ENCODE results near the gene ZGPAT.

GRCh38 chr20:63748934-63749270 is 41.1 kb downstream of the ZGPAT start:
- TF ChIP-seq, protein P1, sequence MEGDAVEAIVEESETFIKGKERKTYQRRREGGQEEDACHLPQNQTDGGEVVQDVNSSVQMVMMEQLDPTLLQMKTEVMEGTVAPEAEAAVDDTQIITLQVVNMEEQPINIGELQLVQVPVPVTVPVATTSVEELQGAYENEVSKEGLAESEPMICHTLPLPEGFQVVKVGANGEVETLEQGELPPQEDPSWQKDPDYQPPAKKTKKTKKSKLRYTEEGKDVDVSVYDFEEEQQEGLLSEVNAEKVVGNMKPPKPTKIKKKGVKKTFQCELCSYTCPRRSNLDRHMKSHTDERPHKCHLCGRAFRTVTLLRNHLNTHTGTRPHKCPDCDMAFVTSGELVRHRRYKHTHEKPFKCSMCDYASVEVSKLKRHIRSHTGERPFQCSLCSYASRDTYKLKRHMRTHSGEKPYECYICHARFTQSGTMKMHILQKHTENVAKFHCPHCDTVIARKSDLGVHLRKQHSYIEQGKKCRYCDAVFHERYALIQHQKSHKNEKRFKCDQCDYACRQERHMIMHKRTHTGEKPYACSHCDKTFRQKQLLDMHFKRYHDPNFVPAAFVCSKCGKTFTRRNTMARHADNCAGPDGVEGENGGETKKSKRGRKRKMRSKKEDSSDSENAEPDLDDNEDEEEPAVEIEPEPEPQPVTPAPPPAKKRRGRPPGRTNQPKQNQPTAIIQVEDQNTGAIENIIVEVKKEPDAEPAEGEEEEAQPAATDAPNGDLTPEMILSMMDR (IDR thresholded peaks at IDR 0.05) = no peak
- TF ChIP-seq POLR2AphosphoS5 (IDR thresholded peaks at IDR 0.05) (no peak), POLR2A (IDR thresholded peaks at IDR 0.05; ENCODE audit: low read depth) (no peak)
